Upper lobe of left lung (tissue), 4 donors: Measurements from ENCODE around the gene ZNF554.

Experiments used
- CTCF ChIP-seq, 6 experiments: fragments of 450-650 bp in 4 of 6; fragments of 200-600 bp in 2 of 6; sonication (generic) in 2 of 6; IDR thresholded peaks; one replicate each; pipeline ENCODE4 v1.5.1; 2016 to 2019; ENCODE audit warnings: antibody characterized with exemption in 6 of 6
- POLR2AphosphoS5 ChIP-seq, 2 donors: sonication (generic); formaldehyde crosslinking; IDR thresholded peaks; one replicate each; pipeline ENCODE4 v1.5.1; 2017; ENCODE audit warnings: antibody characterized with exemption in 2 of 2

GRCh38 chr19:2850256-2850925, 30.7 kb downstream of the ZNF554 start:
- TF ChIP-seq POLR2AphosphoS5 (IDR thresholded peaks at IDR 0.05) (no peak), CTCF (IDR thresholded peaks at IDR 0.05) (no peak)
